RKO (cell line): ENCODE data around the gene LTBP2.

Source experiments
- DNase-seq: peaks from one replicate; pipeline ENCODE4 v3.0.0-alpha.2; 2016; ENCODE audit warnings: low spot score

Gene LTBP2

GRCh38 chr14:74591394-74591793 lies 20.6 kb downstream of the LTBP2 start:
- DNase-seq: no peak

DNA sequence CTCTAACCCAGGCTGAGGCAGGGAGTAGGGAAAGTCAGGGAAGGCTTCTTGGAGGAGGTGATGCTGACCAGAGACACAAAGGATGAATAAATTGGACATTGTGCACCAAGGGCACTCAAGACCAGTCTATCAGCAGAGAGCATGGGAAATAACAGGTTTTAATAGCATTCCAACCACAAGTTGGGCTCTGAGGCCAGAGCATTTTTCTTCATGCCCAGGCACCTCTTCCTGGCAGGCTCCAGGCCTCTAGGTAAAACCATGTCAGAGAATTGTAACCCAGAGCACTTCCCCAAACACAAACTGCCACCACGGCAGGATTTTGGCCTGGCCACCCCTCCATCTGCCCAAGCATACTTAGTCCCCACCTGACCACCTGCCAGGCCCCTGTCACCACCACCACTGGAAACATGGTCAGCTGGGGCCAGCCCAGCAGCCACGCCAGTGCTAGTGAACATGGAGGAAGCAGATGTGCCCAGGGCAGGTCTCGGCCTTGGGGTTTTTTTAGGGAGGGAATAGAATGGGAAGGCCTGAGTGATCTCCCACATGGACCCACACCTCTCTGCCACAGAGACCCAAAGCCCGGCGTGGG lies 22.7 kb downstream of the LTBP2 start:
- no peak for DNase-seq

DNA sequence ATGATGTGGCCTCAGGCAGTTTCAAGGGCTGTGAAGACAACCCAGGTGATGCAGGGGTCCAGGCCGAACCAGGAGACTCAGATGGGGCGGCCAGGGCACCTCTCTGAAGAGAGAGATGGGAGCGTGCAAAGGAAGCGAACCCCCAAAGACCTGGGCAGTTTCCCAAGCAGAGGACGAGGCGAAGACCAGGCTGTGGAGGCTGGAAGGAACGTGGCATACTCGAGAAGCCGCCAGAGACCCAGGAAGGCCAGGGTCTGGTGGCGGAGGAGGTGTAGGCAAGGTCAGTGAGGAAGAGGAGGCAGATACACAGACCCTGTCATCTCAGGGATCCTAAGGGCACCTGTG lies 24.7 kb downstream of the LTBP2 start:
- no peak for DNase-seq

GRCh38 chr14:74586681-74587362 lies 25.2 kb downstream of the LTBP2 start:
- no peak for DNase-seq

GRCh38 chr14:74585406-74586335 lies 26.4 kb downstream of the LTBP2 start:
- no peak for DNase-seq

GRCh38 chr14:74584951-74585350 lies 27.1 kb downstream of the LTBP2 start:
- DNase-seq: no peak

- peak; percentile 68 for DNase-seq
Observed at GRCh38 chr14:74583689-74584434, 28.2 kb downstream of the LTBP2 start.

DNA sequence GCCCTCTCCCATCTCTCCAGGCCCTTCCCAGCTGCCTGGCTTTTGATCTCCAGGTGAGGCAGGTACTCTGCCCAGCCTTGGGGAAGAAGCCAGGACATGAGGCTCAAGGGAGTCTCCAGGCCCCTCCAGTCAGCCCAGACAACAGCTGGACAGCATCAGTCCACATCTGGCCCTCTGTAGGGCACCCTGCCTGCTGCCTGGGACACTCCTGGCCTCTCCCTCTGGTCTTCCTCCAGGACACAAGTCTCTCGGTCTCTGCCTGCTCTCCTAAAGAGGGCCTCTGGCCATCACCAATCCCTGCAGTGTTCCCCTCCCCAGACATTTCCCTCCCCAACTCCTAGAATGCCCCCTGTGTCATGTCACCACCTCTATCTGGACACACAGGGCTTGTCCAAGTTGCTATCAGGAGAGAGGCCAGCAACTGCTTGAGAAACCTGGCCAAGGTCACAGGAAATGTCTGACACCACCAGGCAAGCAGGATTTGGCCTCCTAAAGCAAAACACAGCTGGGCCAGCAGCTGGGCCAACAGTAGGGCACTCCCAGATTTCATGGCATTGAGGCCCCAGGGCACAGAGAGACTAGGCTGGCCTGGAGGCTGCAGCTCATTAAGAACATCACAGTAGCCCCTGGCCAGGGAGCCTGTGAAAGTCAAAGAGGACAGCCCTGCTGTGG lies 29.0 kb downstream of the LTBP2 start:
- DNase-seq: no peak

GRCh38 chr14:74580275-74580672 lies 31.8 kb downstream of the LTBP2 start:
- DNase-seq: no peak

GRCh38 chr14:74579447-74580274 lies 32.4 kb downstream of the LTBP2 start:
- DNase-seq: peak; percentile 44

- DNase-seq: no peak
Observed at GRCh38 chr14:74578479-74578878, 33.6 kb downstream of the LTBP2 start.

DNA sequence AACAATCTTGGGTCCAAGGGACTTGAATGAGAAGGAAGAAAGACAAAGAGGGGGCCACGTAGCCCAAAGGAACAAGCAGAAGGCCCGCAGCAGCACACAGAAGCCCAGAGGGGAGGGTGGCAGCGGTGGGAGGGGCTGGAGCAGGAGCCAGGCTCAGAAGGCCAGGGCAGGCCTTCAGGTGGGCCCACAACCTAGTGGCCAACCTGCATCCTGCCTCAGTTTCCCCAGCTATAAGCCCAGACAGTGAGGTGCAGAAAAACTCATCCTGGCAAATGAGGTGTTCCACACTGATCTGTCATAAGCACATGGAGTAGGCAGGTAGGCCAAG lies 34.1 kb downstream of the LTBP2 start:
- no peak for DNase-seq

GRCh38 chr14:74577247-74577947 lies 34.6 kb downstream of the LTBP2 start:
- DNase-seq: no peak

- no peak for DNase-seq
Observed at GRCh38 chr14:74575936-74576335, 36.1 kb downstream of the LTBP2 start.

DNA sequence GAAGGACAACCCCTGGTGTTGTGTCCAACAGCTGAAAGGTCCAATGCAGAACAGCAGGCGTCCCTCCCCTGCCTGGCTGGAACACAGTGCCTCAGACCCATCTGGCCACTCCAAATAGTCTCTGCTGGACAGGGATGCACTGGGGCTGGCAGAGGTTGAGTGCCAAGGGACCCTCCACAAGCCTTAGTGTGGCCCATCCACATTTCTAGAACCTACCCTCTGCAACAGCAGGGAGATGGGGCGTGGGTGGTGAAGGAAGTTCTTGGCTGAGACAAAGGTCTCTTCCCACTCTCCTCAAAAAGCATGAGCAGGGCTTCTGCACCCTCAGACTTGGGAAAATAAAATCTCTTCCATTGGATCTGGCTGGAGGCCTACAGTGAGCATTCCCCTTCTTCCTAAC lies 36.5 kb downstream of the LTBP2 start:
- DNase-seq: no peak

GRCh38 chr14:74574706-74575105 lies 37.3 kb downstream of the LTBP2 start:
- DNase-seq: no peak

DNA sequence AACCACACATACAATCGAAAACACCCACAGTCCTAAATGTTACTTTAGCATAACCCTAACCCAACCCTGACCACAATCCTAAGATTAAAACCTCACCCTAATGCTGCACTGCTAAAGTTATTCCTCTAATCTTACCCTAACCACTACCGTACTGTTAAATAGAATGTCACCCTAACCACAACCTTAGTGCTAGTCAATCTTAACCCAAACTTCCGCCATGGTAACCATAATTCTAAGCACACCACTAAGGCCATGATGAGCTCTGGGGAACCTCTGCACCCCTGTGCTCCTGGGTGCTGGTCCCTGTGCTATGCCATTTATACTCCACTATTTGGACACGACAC lies 38.0 kb downstream of the LTBP2 start:
- DNase-seq: no peak

GRCh38 chr14:74573421-74574089 lies 38.5 kb downstream of the LTBP2 start:
- no peak for DNase-seq

DNA sequence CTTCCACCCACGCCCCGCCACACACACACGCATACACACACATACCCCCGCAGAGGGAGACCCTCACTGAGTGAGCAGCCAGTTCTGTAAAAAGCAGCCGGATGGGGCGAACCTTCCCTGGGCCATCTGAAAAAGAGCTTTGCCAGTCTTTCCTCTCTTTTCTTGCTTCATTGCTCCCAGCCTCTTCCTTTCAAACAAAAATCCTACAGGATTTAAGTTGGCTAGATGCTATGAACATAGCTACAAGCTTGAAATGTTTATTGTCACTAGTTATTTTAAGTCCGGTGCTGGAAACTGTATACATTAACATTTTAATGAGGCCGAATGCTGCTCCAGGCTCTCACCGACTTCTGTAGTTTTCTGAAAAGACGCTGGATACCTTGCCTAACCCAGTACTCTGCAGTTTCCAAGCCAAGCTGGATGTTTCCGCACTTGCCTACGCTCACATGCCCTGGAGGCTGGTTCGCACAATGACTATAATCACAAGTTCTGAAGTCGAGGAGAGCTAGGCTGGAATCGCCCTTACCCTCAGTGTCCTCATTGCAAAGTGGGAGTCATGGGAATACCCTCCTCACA lies 39.2 kb downstream of the LTBP2 start:
- no peak for DNase-seq
